WERI-Rb-1 (cell line): Measurements from ENCODE around the gene GLRX5.

Source experiments
- DNase-seq: peaks from one replicate; pipeline ENCODE4 v3.0.0-alpha.2; 2020
- H3K27ac ChIP-seq: fragments of 250-450 bp; sonication (Bioruptor Pico); 2 replicates; pipeline ENCODE4 v1.5.1; 2020; ENCODE audit warnings: mild to moderate bottlenecking, moderate library complexity
- H3K27me3 ChIP-seq: fragments of 250-450 bp; sonication (Bioruptor Pico); 2 replicates; pipeline ENCODE4 v1.5.1; 2021; ENCODE audit warnings: mild to moderate bottlenecking, low read depth, moderate library complexity; ENCODE audit not compliant: insufficient read depth, severe bottlenecking
- H3K36me3 ChIP-seq: fragments of 250-450 bp; sonication (Bioruptor Pico); 2 replicates; pipeline ENCODE4 v1.5.1; 2020; ENCODE audit warnings: mild to moderate bottlenecking, moderate library complexity
- H3K4me3 ChIP-seq: 2 replicates; pipeline ENCODE4 v1.5.1; 2011; ENCODE audit warnings: low read depth, mild to moderate bottlenecking, control low read depth, low read length
- H3K9me3 ChIP-seq: fragments of 250-450 bp; sonication (Bioruptor Pico); 2 replicates; pipeline ENCODE4 v1.5.1; 2021; ENCODE audit warnings: mild to moderate bottlenecking, moderate library complexity; ENCODE audit not compliant: severe bottlenecking
- CTCF ChIP-seq: IDR thresholded peaks from 2 replicates; pipeline ENCODE4 v1.5.1; 2011; ENCODE audit warnings: low read depth, mild to moderate bottlenecking, control low read depth, inconsistent platforms, low read length

GLRX5 gene

DNA sequence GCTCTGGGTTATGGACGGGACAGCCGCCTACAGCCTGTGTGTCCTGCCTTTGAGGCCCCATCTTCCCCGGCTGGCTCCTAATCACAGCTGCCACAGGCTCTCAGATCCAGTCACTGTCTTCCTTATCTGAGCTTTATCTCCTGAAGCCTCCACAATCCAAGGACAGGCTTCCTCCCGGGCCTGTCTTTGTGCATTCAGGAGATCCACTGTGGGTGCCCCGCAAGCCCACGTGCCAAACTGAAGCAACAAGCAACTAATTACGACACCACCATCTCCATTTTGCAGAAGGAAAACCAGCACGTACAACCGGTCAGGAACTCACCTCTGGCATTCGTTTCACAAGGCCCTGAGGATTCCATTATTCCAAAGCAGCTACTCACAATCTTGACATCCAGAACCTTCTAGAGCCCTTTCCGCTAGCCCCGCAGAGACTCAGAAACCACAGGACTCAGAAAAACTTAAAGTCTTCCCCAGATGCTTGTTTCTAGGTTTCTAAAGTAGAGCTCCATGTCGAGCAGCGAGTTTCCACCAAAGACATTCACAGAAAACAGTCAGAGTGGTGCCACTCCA is 32.4 kb upstream of the GLRX5 start:
- H3K9me3 ChIP-seq = no peaks in the 10 kb centered on the region
- no peak for TF ChIP-seq CTCF

GRCh38 chr14:95503365-95504134 is 31.3 kb upstream of the GLRX5 start:
- H3K36me3 ChIP-seq = no peaks in the 10 kb centered on the region
- H3K27me3 ChIP-seq = no peaks in the 10 kb centered on the region
- no peak for DNase-seq
- TF ChIP-seq CTCF = no peak
- no peak overlapping the region for H3K27ac ChIP-seq
- no peaks in the 10 kb centered on the region for H3K9me3 ChIP-seq
- no peak overlapping the region for H3K4me3 ChIP-seq

More for the DNA sequence above, 32.4 kb upstream of the GLRX5 start:
- Histone ChIP-seq H3K27ac (no peak overlapping the region), H3K4me3 (no peak overlapping the region), H3K36me3 (no peaks in the 10 kb centered on the region), H3K27me3 (no peaks in the 10 kb centered on the region)
- peak; percentile 31 for DNase-seq

DNA sequence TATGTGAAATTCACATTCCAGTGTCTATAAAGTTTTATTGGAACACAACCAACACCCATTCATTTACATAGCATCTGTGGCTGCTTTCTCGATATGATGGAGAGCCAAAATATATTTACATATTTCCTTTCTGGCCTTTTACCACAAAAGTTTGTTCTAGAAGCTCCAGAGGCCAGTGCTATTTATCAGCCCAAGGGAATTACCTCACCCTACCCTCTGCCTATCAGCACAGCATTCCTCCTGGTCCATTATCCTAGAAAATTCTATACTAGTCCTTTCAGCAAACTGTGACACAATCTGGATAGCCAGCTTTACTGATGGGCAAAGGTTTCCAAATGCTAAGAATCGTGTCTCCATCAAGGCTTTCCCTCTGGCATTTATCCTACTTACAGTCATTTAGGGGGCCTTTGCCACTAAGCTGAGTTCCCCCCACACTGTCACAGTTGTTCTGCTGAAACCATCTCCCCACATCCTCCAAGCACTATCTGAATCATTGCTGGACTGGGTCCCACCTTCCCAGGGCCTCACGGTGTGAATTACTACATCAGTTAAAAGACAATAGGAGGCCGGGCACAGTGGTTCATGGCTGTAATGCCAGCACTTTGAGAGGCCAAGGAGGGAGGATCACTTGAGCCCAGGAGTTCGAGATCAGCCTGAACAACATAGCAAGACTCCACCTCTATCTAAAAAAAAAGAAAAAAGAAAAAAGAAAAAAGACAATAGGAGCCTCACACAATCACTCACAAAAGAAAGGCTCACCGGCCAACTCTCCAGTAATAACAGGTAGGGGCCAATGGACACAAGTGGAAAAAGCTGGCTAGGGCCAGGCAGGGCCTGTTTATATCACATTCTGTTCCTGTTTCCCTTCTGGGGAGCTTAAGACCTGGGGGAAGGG is 30.5 kb upstream of the GLRX5 start:
- Histone ChIP-seq H3K27ac (no peak overlapping the region), H3K4me3 (no peak overlapping the region), H3K36me3 (no peaks in the 10 kb centered on the region), H3K27me3 (no peaks in the 10 kb centered on the region), H3K9me3 (no peaks in the 10 kb centered on the region)
- DNase-seq = no peak
- TF ChIP-seq CTCF = no peak

- Histone ChIP-seq H3K27me3 (no peaks in the 10 kb centered on the region), H3K4me3 (no peak overlapping the region), H3K36me3 (no peaks in the 10 kb centered on the region), H3K9me3 (no peaks in the 10 kb centered on the region), H3K27ac (no peak overlapping the region)
- no peak for TF ChIP-seq CTCF
- no peak for DNase-seq
Measured at GRCh38 chr14:95505030-95505589, 29.7 kb upstream of the GLRX5 start.

DNA sequence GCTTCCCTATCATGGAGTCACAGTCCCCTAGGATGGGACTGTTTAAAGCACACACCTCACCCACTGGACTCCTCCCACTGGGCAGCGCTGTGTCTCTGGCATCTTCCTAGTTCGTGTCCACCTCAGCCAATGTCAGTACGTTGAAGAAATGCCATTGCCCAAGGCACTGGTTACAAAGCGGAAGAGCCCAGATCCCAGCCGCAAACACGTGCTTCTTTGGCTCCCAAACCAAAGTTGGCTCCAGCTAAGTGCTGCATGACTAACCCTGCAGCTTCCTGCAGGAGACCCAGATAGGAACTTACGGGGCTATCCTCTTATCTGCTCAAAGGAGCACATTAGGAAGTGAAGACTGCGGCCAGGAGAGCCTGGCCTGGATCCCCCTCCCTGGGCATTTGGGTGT is 27.7 kb upstream of the GLRX5 start:
- H3K4me3 ChIP-seq = no peak overlapping the region
- H3K9me3 ChIP-seq = no peaks in the 10 kb centered on the region
- no peak for TF ChIP-seq CTCF
- H3K27ac ChIP-seq = no peak overlapping the region
- H3K27me3 ChIP-seq = no peaks in the 10 kb centered on the region
- no peaks in the 10 kb centered on the region for H3K36me3 ChIP-seq
- DNase-seq = no peak
